Loucy (cell line): Measurements from ENCODE around the gene ZSWIM5.
"Not testable (repeated sequence)": the region's sequence is repeated elsewhere in the genome, so short reads cannot be mapped to it uniquely, and the experiment has no call there.

Experiments used
- H2AFZ ChIP-seq: fragments of 200-600 bp; sonication (generic); 2 replicates; pipeline ENCODE4 v1.6.0; 2016; ENCODE audit warnings: antibody characterized with exemption, mild to moderate bottlenecking, low read length, moderate library complexity
- H3F3A ChIP-seq: fragments of 200-600 bp; 2 replicates; pipeline ENCODE4 v1.6.0; 2016; ENCODE audit warnings: antibody characterized with exemption, low read depth, mild to moderate bottlenecking
- H3K27me3 ChIP-seq: fragments of 200-600 bp; sonication (generic); 2 replicates; pipeline ENCODE4 v1.6.1; 2014; ENCODE audit warnings: low read length, mild to moderate bottlenecking; ENCODE audit not compliant: insufficient read depth, poor library complexity, severe bottlenecking
- H3K36me3 ChIP-seq: fragments of 200-600 bp; sonication (generic); 2 replicates; pipeline ENCODE4 v1.6.1; 2016; ENCODE audit warnings: low read length; ENCODE audit not compliant: insufficient read depth
- H3K4me1 ChIP-seq: fragments of 200-600 bp; sonication (generic); 2 replicates; pipeline ENCODE4 v1.5.1; 2014; ENCODE audit warnings: low read length, mild to moderate bottlenecking; ENCODE audit not compliant: insufficient read depth, poor library complexity, severe bottlenecking
- H3K4me2 ChIP-seq: fragments of 200-600 bp; sonication (generic); 2 replicates; pipeline ENCODE4 v1.6.0; 2014; ENCODE audit warnings: antibody characterized with exemption, low read length, low read depth, mild to moderate bottlenecking; ENCODE audit not compliant: poor library complexity, severe bottlenecking
- H3K4me3 ChIP-seq: fragments of 200-600 bp; sonication (generic); 2 replicates; pipeline ENCODE4 v1.5.1; 2014; ENCODE audit warnings: low read length, mild to moderate bottlenecking, mixed read lengths; ENCODE audit not compliant: poor library complexity, severe bottlenecking
- H3K79me2 ChIP-seq: fragments of 200-600 bp; sonication (generic); 2 replicates; pipeline ENCODE4 v1.6.1; 2014; ENCODE audit warnings: low read length; ENCODE audit not compliant: insufficient read depth
- H3K9ac ChIP-seq: fragments of 200-600 bp; sonication (generic); 2 replicates; pipeline ENCODE4 v1.6.0; 2014; ENCODE audit warnings: mild to moderate bottlenecking, low read depth, low read length, moderate library complexity; ENCODE audit not compliant: poor library complexity, severe bottlenecking
- H3K9me2 ChIP-seq: fragments of 200-600 bp; sonication (generic); replicated peaks from 2 replicates; pipeline ENCODE4 v1.6.1; 2016; ENCODE audit warnings: low read depth, low read length, mixed read lengths
- H3K9me3 ChIP-seq: fragments of 200-600 bp; sonication (generic); 2 replicates; pipeline ENCODE4 v1.6.1; 2014; ENCODE audit warnings: mild to moderate bottlenecking, antibody characterized with exemption, low read length, low read depth; ENCODE audit not compliant: insufficient read depth
- H4K20me1 ChIP-seq: fragments of 200-600 bp; sonication (generic); 2 replicates; pipeline ENCODE4 v1.6.0; 2014; ENCODE audit warnings: antibody characterized with exemption, low read length, mild to moderate bottlenecking; ENCODE audit not compliant: insufficient read depth, poor library complexity, severe bottlenecking
- EZH2phosphoT487 ChIP-seq: fragments of 200-600 bp; IDR thresholded peaks from 2 replicates; pipeline ENCODE4 v1.6.1; 2018; ENCODE audit warnings: antibody characterized with exemption, mild to moderate bottlenecking, moderate library complexity, borderline replicate concordance
- TF ChIP-seq, protein P1 (sequence below): fragments of 200-600 bp; sonication (generic); conservative IDR thresholded peaks from 2 replicates; pipeline ENCODE4 v1.5.1; 2014; ENCODE audit warnings: mild to moderate bottlenecking, antibody characterized with exemption, low read length

ZSWIM5 gene

GRCh38 chr1:45134461-45134873 is 71.9 kb downstream of the ZSWIM5 start:
- Histone ChIP-seq H3K36me3 (no peaks in the 10 kb centered on the region), H4K20me1 (no peaks in the 10 kb centered on the region), H3K4me3 (no peak overlapping the region), H2AFZ (no peak overlapping the region), H3K4me2 (peak overlapping the region; percentile 38), H3K9me2 (no peaks in the 10 kb centered on the region), H3F3A (no peaks in the 10 kb centered on the region), H3K79me2 (no peaks in the 10 kb centered on the region), H3K4me1 (peaks cover 11% of the 10 kb centered on the region), H3K9ac (no peak overlapping the region), H3K27me3 (no peaks in the 10 kb centered on the region), H3K9me3 (no peaks in the 10 kb centered on the region)
- TF ChIP-seq EZH2phosphoT487, result no peak
- TF ChIP-seq, protein P1, sequence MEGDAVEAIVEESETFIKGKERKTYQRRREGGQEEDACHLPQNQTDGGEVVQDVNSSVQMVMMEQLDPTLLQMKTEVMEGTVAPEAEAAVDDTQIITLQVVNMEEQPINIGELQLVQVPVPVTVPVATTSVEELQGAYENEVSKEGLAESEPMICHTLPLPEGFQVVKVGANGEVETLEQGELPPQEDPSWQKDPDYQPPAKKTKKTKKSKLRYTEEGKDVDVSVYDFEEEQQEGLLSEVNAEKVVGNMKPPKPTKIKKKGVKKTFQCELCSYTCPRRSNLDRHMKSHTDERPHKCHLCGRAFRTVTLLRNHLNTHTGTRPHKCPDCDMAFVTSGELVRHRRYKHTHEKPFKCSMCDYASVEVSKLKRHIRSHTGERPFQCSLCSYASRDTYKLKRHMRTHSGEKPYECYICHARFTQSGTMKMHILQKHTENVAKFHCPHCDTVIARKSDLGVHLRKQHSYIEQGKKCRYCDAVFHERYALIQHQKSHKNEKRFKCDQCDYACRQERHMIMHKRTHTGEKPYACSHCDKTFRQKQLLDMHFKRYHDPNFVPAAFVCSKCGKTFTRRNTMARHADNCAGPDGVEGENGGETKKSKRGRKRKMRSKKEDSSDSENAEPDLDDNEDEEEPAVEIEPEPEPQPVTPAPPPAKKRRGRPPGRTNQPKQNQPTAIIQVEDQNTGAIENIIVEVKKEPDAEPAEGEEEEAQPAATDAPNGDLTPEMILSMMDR, result no peak

- not testable (repeated sequence) for H3K9me3 ChIP-seq, H3K36me3 ChIP-seq
- H3K4me1 ChIP-seq, result peaks cover 11% of the 10 kb centered on the region
Observed at GRCh38 chr1:45132719-45133118, 73.7 kb downstream of the ZSWIM5 start.

DNA sequence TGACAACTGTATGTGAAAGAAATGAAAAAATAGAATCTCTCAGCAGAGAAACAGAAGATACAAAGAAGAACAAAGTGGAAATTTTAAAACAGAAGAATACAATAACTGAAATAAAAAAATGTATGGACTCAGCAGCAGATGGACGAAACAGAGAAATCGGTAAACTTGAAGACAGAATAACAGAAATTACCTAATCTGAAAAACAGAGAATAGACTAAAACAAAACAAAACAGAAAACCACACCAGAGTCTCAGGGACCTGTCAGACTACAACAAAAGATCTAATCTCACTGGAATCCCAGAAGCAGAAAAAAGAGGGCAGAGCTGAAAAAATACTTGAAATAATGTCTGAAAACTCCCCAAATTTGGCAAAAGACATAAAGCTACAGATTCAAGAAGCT is 83.0 kb downstream of the ZSWIM5 start:
- Histone ChIP-seq H4K20me1 (no peaks in the 10 kb centered on the region), H3K27me3 (no peaks in the 10 kb centered on the region), H3K79me2 (0 out of 2 replicates have a peak, but pooled peaks cover 9% of the 10 kb centered on the region), H2AFZ (no peak overlapping the region), H3K36me3 (no peaks in the 10 kb centered on the region), H3K9me3 (no peaks in the 10 kb centered on the region), H3F3A (no peaks in the 10 kb centered on the region), H3K4me1 (peaks cover 17% of the 10 kb centered on the region), H3K4me3 (no peak overlapping the region), H3K9ac (no peak overlapping the region), H3K9me2 (no peaks in the 10 kb centered on the region), H3K4me2 (no peak overlapping the region)
- TF ChIP-seq, protein P1, result no peak
- TF ChIP-seq EZH2phosphoT487, result no peak

More at GRCh38 chr1:45132719-45133118, 73.7 kb downstream of the ZSWIM5 start:
- not testable (repeated sequence) for H3K4me3 ChIP-seq, H3K4me2 ChIP-seq, H3K9ac ChIP-seq, H3K79me2 ChIP-seq, H2AFZ ChIP-seq, H3F3A ChIP-seq, H3K9me2 ChIP-seq, H3K27me3 ChIP-seq, H4K20me1 ChIP-seq

GRCh38 chr1:45122724-45123123 is 83.7 kb downstream of the ZSWIM5 start:
- no peaks in the 10 kb centered on the region for H3K36me3 ChIP-seq
- H3K9me3 ChIP-seq, result no peaks in the 10 kb centered on the region
- no peak overlapping the region for H3K4me3 ChIP-seq
- H3K27me3 ChIP-seq, result no peaks in the 10 kb centered on the region
- 0 out of 2 replicates have a peak, but pooled peaks cover 9% of the 10 kb centered on the region for H3K79me2 ChIP-seq
- TF ChIP-seq, protein P1, result no peak
- TF ChIP-seq EZH2phosphoT487, result no peak
- H3F3A ChIP-seq, result no peaks in the 10 kb centered on the region
- H2AFZ ChIP-seq, result no peak overlapping the region
- no peaks in the 10 kb centered on the region for H3K9me2 ChIP-seq
- no peaks in the 10 kb centered on the region for H4K20me1 ChIP-seq
- H3K4me2 ChIP-seq, result no peak overlapping the region
- H3K9ac ChIP-seq, result no peak overlapping the region
- H3K4me1 ChIP-seq, result peaks cover 17% of the 10 kb centered on the region
